Sigmoid colon (tissue), 4 donors: Measurements from ENCODE around the gene MVB12A.

Source experiments
- CTCF ChIP-seq, 4 experiments: fragments of 450-650 bp in 3 of 4; fragments of 200-600 bp in 1 of 4; IDR thresholded peaks; one replicate each; pipeline ENCODE4 v1.5.1; 2016 to 2019; ENCODE audit warnings: antibody characterized with exemption in 4 of 4, mild to moderate bottlenecking in 3 of 4, moderate library complexity in 2 of 4
- EP300 ChIP-seq, 4 donors: sonication (generic); formaldehyde crosslinking; IDR thresholded peaks; one replicate each; pipeline ENCODE4 v1.6.1; 2017; ENCODE audit warnings: antibody characterized with exemption in 4 of 4
- POLR2A ChIP-seq, 2 donors: fragments of 450-650 bp; IDR thresholded peaks; one replicate each; pipeline ENCODE4 v1.6.1; 2016; ENCODE audit warnings: antibody characterized with exemption in 2 of 2, mild to moderate bottlenecking in 2 of 2, moderate library complexity in 2 of 2
- POLR2AphosphoS5 ChIP-seq, 4 donors: sonication (generic); formaldehyde crosslinking; IDR thresholded peaks; one replicate each; pipeline ENCODE4 v1.6.1; 2017; ENCODE audit warnings: antibody characterized with exemption in 4 of 4

- TF ChIP-seq CTCF (IDR thresholded peaks at IDR 0.05), result no peak
- no peak for TF ChIP-seq POLR2A (IDR thresholded peaks at IDR 0.05)
- no peak for TF ChIP-seq EP300 (IDR thresholded peaks at IDR 0.05)
- no peak for TF ChIP-seq POLR2AphosphoS5 (IDR thresholded peaks at IDR 0.05)
These were observed 25.9 kb upstream of the MVB12A start, which contains the start of gene CCDC194 for GRCh38 chr19:17393914-17394313.
